Spleen (tissue), 11 donors: ENCODE measurements around the gene KLHDC3. TPM values are rescaled to one million over a fixed set of nuclear protein-coding genes. Genes with fewer than 3 reads are reported as not detected.

ENCODE experiments used
- DNase-seq: peaks from one replicate; pipeline ENCODE4 v3.0.0-alpha.2; 2020
- H3K27ac ChIP-seq, 8 donors: fragments of 200-600 bp; sonication (generic) in 7 of 8; 1 replicate in 4 of 8; 2 replicates in 4 of 8; pipeline versions ENCODE4 v1.5.0 to v1.8.0; 2016 to 2021; ENCODE audit warnings: inconsistent platforms in 4 of 8, mild to moderate bottlenecking in 4 of 8, moderate library complexity in 1 of 8
- H3K27me3 ChIP-seq, 7 donors: fragments of 200-600 bp; sonication (generic) in 6 of 7; replicated peaks in 1 of 7; 1 replicate in 4 of 7; 2 replicates in 3 of 7; pipeline versions ENCODE4 v1.5.0 to v1.8.0; 2016 to 2021; ENCODE audit warnings: inconsistent platforms in 3 of 7, mild to moderate bottlenecking in 1 of 7
- H3K36me3 ChIP-seq, 6 donors: fragments of 200-600 bp; sonication (generic) in 5 of 6; 1 replicate in 4 of 6; 2 replicates in 2 of 6; pipeline versions ENCODE4 v1.5.0 to v1.8.0; 2016 to 2021; ENCODE audit warnings: inconsistent platforms in 2 of 6
- H3K4me1 ChIP-seq, 6 donors: fragments of 200-600 bp; sonication (generic) in 5 of 6; 1 replicate in 3 of 6; 2 replicates in 3 of 6; pipeline versions ENCODE4 v1.5.0 to v1.8.0; 2016 to 2021; ENCODE audit warnings: inconsistent platforms in 3 of 6
- H3K4me3 ChIP-seq, 8 donors: fragments of 200-600 bp; sonication (generic) in 7 of 8; 1 replicate in 4 of 8; 2 replicates in 4 of 8; pipeline versions ENCODE4 v1.5.0 to v1.8.0; 2016 to 2021; ENCODE audit warnings: inconsistent platforms in 4 of 8, mild to moderate bottlenecking in 4 of 8, moderate library complexity in 2 of 8
- H3K9me3 ChIP-seq, 8 donors: fragments of 200-600 bp; sonication (generic) in 7 of 8; 1 replicate in 4 of 8; 2 replicates in 4 of 8; pipeline versions ENCODE4 v1.5.0 to v1.8.0; 2016 to 2021; ENCODE audit warnings: inconsistent platforms in 4 of 8
- CTCF ChIP-seq, 11 experiments: fragments of 200-600 bp in 7 of 11; fragments of 450-650 bp in 4 of 11; sonication (generic) in 4 of 11; IDR thresholded peaks in 8 of 11; conservative IDR thresholded peaks in 3 of 11; 1 replicate in 7 of 11; 2 replicates in 4 of 11; pipeline versions ENCODE4 v1.4.0 to v1.8.0; 2016 to 2021; ENCODE audit warnings: antibody characterized with exemption in 11 of 11, inconsistent platforms in 4 of 11, mild to moderate bottlenecking in 1 of 11
- POLR2A ChIP-seq, 3 donors: fragments of 450-650 bp; IDR thresholded peaks; one replicate each; pipeline ENCODE4 v1.5.1; 2017; ENCODE audit warnings: antibody characterized with exemption in 3 of 3, mild to moderate bottlenecking in 1 of 3
- POLR2AphosphoS5 ChIP-seq, 3 donors: sonication (generic); formaldehyde crosslinking; IDR thresholded peaks; one replicate each; pipeline ENCODE4 v1.5.1; 2017; ENCODE audit warnings: antibody characterized with exemption in 3 of 3
- whole genome bisulfite sequencing, 5 donors: extraction: QIAGEN DNeasy Blood & Tissue Kit in 3 of 5; methylation state at CpG; one replicate each; pipeline versions ENCODE4 v1.1.5 to v1.1.7; 2013 to 2018; 5-methylcytosine and 5-hydroxymethylcytosine counted together
- intact Hi-C: fragments of 100-400 bp; cut with DNase I; formaldehyde crosslinking; loops from one replicate; pipeline ENCODE4 v1.15.0; 2023; ENCODE audit warnings: low total_unique reads
- polyA plus RNA-seq, 3 donors: library from polyadenylated mRNA; stranded (reverse); fragments of 200-250 nt; gene quantifications; one replicate each; pipeline ENCODE4 v1.2.1, GENCODE V29; 2013
- total RNA-seq, 7 donors: library from RNA; depleted of rRNA in 3 of 7; stranded (reverse); fragments of >200 nt in 3 of 7; fragmentation: NEBNext Ultra II Directional in 4 of 7; extraction: Animal tissue kit (Norgen Biotek cat#: 25700) in 4 of 7; gene quantifications; one replicate each; pipeline versions ENCODE4 v1.1.0 to v1.2.1, GENCODE V29; 2016 to 2021
- donor health status: healthy with polysubstance abuse.
- donor health status: DM: no; HTN: no; CAD: no; lungs with moderate emphysema.
- donor health status: DM: no; HTN: no; CAD: no.
- donor health status: Bipolar disorder and iron deficiency.
- donor health status: healthy.
- donor health status: DM: no; HTN: no; CAD: no.
- donor health status: DM: yes; HTN: yes; CAD: no.

The KLHDC3 gene
- total and polyA plus RNA-seq, 10 donors = 37.3 to 89.2 (median 66.0) TPM

- intact Hi-C loops = no loop called here
- H3K27ac ChIP-seq = peak overlapping the region; percentile 83 to 95 (median 92)
- WGBS, 5 donors = 13 to 17% (median 16%) methylated on average over 21 to 22 of the region's 22 CpGs
- peaks cover 0 to 78% (median 48%) of the 10 kb centered on the region in 6 donors for H3K36me3 ChIP-seq
- no peak for DNase-seq
- no peaks in the 10 kb centered on the region for H3K27me3 ChIP-seq
- H3K4me3 ChIP-seq = peak overlapping the region; percentile 61 to 86 (median 78)
- TF ChIP-seq POLR2A (IDR thresholded peaks at IDR 0.05) = no peak
- no peak for TF ChIP-seq CTCF (IDR thresholded peaks at IDR 0.05 in 8 of 11, conservative IDR thresholded peaks at IDR 0.05 in 3 of 11)
- H3K9me3 ChIP-seq = no peaks in the 10 kb centered on the region
- peaks cover 10 to 60% (median 29%) of the 10 kb centered on the region in 6 donors for H3K4me1 ChIP-seq
These were observed 38.9 kb downstream of the KLHDC3 start for GRCh38 chr6:43052842-43053544.

GRCh38 chr6:43053545-43054205 is 39.6 kb downstream of the KLHDC3 start, which contains the start of gene CUL7:
CUL7 (minus strand) TSS chr6:43053851; CDS start chr6:43052788, 1,063 bp downstream.
- TF ChIP-seq CTCF (IDR thresholded peaks at IDR 0.05 in 8 of 11, conservative IDR thresholded peaks at IDR 0.05 in 3 of 11) (peak in 2 of 11 experiments; percentile 26 to 30), POLR2AphosphoS5 (IDR thresholded peaks at IDR 0.05) (peak; percentile 93 to 96 (median 96)), POLR2A (IDR thresholded peaks at IDR 0.05) (peak in 1 of 3 donors; percentile 62)
- Histone ChIP-seq H3K27me3 (no peaks in the 10 kb centered on the region), H3K4me3 (peak within 1 kb of the TSS; percentile 61 to 86 (median 78)), H3K27ac (peak within 1 kb of the TSS; percentile 83 to 95 (median 92)), H3K4me1 (peaks cover 17 to 67% (median 36%) of the 10 kb centered on the region in 6 donors), H3K36me3 (peaks cover 0 to 72% (median 42%) of the 10 kb centered on the region in 6 donors), H3K9me3 (no peaks in the 10 kb centered on the region)
- DNase-seq = peak; percentile 98
- WGBS, 5 donors = 0 to 3% (median 2%) methylated on average over 31 to 45 of the region's 45 CpGs
- intact Hi-C loops = no loop called here

GRCh38 chr6:43054206-43054943 is 40.3 kb downstream of the KLHDC3 start:
- no peak for DNase-seq
- Histone ChIP-seq H3K36me3 (peaks cover 0 to 65% (median 36%) of the 10 kb centered on the region in 6 donors), H3K9me3 (no peaks in the 10 kb centered on the region), H3K27me3 (no peaks in the 10 kb centered on the region), H3K27ac (peak overlapping the region; percentile 83 to 95 (median 92)), H3K4me1 (peaks cover 18 to 72% (median 40%) of the 10 kb centered on the region in 6 donors), H3K4me3 (peak overlapping the region; percentile 61 to 86 (median 78))
- WGBS, 5 donors = 67 to 80% (median 77%) methylated on average over 17 of the region's 17 CpGs
- intact Hi-C loops = no loop called here
- TF ChIP-seq POLR2A (IDR thresholded peaks at IDR 0.05) (no peak), POLR2AphosphoS5 (IDR thresholded peaks at IDR 0.05) (no peak), CTCF (IDR thresholded peaks at IDR 0.05 in 8 of 11, conservative IDR thresholded peaks at IDR 0.05 in 3 of 11) (no peak)
